ENCODE measurements around the gene NEK4.
"Not testable (repeated sequence)": the region's sequence is repeated elsewhere in the genome, so short reads cannot be mapped to it uniquely, and the experiment has no call there.

Gene NEK4

DNA sequence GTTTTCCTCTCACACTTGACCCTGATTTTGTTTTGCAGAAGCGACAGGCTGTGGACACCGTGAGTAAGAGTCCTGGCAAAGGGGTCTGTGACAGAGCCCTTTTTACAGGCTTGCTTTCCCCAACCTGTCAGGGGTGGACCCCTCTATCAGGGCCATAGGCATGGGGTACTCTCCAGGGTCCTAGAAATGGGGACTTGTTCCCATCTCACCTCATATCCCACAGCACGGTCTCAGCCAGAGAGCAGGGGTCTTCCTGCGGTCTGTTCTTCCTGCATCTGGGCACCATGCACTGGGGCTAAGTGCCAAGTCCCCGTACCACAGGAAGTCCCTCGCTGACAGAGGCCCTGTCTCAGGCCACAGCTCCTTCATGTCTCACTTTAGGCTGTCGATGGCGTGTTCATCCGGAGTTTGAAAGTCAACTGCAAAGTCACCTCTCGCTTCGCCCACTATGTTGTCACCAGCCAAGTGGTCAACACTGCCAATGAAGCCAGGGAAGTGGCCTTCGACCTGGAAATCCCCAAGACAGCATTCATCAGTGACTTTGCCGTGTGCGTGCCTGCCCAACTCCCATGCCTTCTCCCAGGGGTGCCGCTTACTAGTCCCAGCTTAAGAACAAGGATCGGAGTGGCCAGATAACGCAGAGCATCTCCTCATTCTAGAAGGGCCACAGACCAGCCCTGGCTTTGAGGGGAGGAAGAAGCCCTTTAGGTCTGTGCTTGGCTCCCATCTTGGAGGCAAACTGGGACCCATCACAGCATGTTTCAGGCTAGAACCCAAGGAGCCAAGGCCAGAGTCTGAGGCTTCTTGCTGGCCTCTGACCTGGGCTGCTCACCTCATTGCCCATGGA is 7.4 kb upstream of the NEK4 start:
- no peak for DNase-seq (ENCODE audit: low read depth in 3 of 3)

DNA sequence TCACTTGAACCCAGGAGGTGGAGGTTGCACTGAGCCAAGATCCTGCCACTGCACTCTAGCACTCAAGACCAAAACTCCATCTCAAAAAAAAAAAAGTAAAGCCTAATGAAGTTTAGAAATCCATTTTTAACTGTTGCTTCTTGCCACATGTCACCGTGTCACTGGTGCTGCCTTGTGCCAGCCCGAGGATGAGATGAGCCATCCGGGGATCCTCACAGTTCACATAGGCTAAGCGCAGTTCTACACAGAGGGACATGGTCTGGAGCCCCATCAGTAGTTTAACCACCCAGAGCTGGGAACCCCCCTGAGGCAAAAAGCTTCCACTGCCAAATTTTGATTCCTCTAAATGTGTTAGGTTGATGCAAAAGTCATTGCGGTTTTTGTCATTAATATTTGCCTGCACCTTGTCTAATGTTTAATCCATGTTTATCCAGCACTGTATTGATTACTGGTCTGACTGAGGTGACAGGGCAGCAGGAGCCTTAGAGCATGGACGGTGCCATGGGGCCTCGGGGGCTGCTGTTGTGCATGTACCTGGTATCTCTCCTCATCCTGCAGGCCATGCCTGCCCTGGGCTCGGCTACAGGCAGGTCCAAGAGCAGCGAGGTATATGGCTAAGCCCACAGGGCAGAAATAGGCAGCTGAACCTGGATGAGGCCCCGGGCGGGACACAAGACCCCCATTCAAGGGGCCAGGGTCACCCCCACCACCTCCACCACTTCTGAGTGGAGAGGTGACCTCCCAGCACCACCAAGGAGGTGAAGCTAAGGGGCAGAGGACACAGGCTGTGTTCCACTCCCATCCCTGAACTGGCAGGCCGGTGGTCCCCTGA is 6.6 kb upstream of the NEK4 start, which contains the start of gene ITIH1:
TSS of gene ITIH1 (plus strand) at position 473 of the 832 bp plus-strand sequence. CDS start at position 490, 17 bp downstream.
- no peak for DNase-seq (ENCODE audit: low read depth in 3 of 3)

DNA sequence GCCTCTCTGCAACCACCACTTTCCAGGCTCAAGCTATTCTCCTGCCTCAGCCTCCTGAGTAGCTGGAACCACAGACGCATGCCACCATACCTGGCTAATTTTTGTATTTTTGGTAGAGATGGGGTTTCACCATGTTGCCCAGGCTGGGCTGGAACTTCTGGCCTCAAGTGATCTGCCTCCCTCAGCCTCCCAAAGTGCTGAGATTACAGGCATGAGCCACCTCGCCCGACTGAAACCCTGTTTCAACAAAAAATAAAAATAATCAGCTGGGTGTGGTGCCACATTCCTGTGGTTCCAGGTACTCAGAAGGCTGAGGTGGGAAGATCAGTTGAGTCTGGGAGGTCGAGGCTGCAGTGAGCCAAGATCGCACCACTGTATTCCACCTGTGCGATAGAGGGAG is 5.7 kb upstream of the NEK4 start:
- not testable (repeated sequence) for DNase-seq (ENCODE audit: low read depth in 3 of 3)

DNA sequence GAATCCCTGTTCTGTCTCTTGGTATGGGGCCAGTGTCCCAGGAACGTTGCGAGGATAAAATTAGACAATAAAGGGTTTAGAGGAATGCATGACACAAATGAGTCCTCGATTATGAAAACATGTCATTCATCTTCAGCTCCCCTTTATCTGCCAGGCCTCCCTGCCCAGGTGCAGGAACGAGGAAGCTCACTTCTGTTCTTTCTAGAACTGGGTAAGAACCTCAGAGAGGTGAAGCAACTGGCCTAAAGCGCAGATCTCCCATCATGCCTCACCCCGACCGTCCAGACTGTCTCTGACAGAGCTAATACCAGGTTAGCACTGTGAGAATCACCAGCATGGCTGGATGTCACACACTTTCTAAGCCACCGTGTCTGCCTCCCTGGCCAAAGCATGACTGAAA is 5.1 kb upstream of the NEK4 start:
- no peak for DNase-seq (ENCODE audit: low read depth in 3 of 3)

DNA sequence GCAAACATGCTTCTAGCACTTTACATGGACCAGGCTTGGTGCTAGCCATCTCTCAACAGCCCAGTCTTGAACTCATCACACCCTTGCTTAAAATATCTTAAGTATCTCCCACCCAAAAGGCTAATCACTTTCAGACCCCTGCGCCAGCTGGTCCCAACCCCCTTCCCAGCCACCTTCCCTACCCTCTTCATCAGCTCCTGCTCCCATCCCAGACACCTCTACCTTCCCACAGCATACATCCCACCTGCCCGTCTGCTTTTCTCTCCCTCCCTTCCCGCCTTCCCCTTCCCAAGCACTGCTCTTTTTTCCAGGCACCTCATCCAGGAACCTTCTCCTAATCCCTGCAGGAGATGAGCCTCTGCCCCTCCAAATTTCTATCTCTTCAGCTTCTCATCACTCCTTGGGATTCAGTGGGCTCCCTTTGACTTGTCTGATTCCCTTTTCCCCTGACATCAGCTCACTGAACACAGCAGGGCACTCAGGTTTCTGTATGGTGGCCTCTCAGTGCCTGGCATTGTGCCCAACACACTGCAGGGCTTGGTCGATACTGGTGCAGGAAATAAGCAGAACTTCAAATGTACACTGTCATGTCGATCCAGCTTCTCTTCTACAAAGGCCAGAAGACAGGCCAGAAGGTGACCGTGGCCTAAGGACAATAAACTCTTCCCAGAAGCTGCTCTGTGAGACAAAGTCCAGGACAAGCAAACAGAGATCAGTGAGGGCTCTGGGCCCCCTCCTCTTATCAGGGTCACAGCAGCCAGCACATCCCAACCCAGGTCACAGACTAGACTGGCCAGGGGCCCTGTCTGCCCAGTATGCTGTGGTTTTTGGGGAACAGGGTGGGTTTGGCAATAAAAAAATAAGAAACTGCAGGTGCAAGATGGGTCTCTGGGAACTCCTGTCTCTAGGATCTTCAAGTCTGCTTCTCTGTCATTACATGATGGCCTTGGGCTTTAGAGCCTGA is 4.4 kb upstream of the NEK4 start:
- DNase-seq (ENCODE audit: low read depth in 3 of 3): no peak

DNA sequence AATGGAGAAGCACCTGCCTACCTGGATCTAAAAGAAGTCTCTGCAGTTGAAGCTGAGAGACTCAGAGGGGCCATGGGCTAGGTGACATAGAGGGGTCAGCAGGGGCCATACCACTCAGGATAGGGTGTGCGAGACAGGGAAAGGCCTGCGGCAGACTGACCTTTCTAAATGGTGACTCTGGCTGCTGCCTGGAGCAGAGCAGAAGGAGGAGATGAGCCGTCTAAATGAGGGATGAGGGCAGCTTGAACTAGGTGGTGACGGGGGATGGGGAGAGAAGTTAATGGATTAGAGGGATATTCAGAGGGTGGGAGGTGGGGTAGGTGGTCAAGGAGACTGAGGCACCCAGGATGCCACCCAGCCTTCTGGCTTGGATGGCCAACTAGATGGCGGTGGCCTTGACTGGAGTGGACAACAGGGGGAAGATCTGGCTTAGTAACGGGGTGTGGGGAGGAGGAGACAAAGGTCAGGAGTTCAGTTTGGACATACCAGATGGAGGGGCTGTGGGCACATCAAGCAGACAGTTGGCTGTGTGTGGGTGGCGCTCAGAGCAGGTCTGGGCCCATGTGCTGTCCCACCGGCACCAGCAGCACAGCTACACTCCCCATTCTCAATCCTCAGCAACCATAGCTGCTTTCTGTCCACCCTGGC is 3.5 kb upstream of the NEK4 start:
- DNase-seq (ENCODE audit: low read depth in 3 of 3): no peak

DNA sequence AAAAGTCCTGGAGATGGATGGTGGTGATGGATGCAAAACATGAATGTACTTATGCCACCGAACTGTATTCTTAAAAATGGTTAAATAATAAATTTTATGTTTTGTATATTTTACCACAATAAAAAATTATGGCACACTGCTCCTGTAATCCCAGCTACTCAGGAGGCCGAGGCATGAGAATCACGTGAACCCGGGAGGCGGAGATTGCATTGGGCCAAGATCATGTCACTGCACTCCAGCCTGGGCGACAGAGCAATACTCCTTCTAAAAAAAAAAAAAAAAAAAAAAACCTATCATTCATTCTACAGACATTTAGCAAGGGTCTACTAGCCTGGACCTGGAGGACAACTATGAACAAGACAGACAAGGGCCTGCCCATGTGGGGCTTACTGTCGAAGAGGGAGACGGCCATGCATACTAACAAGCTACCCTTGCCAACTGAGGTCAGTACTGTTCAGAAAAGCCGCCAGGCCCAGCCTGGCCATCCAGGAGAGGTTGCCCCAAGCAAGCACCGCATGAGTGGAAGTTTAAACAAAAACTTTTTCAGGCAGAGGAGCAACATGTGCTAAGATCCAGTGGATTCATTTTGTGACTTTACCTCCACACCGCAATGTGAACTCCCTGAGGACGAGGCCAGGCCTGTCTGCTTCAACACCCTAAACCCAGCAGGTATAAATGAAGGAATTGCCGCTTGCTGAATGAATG is 2.8 kb upstream of the NEK4 start:
- DNase-seq (ENCODE audit: low read depth in 3 of 3): no peak

DNA sequence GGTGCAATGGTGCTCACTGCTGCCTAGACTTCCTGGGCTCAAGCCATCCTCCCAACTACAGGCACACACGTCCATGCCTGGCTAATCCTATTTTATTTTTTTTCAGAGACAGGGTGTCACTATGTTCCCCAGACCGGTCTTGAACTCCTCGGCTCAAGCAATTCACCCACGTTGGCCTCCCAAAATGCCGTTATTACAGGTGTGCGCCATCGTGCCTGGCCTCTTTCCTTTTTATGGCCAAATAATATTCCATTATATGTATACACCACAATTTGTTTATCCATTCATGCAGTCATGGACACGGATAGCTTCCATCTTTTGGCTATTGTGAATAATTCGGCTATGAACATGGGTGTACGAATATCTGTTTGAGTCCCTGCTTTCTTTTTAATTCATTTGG is 962 bp upstream of the NEK4 start:
- no peak for DNase-seq (ENCODE audit: low read depth in 3 of 3)

DNA sequence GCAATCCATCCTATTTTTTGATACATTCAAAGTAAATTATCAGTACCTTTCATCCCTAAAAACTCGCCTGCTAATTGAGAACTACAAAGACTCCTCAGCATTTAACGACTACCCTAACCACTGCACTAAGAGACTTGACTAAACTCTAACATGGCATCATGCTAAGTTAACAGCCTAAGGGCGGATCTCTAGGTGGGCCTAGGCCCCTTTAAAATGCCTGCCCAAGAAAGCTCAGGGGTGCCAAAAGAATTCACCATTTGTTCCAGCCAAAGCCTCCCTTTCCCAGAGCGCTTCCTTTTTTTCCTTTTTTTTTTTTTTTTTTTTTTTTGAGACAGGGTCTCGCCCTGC is 568 bp upstream of the NEK4 start:
- no peak for DNase-seq (ENCODE audit: low read depth in 3 of 3)

DNA sequence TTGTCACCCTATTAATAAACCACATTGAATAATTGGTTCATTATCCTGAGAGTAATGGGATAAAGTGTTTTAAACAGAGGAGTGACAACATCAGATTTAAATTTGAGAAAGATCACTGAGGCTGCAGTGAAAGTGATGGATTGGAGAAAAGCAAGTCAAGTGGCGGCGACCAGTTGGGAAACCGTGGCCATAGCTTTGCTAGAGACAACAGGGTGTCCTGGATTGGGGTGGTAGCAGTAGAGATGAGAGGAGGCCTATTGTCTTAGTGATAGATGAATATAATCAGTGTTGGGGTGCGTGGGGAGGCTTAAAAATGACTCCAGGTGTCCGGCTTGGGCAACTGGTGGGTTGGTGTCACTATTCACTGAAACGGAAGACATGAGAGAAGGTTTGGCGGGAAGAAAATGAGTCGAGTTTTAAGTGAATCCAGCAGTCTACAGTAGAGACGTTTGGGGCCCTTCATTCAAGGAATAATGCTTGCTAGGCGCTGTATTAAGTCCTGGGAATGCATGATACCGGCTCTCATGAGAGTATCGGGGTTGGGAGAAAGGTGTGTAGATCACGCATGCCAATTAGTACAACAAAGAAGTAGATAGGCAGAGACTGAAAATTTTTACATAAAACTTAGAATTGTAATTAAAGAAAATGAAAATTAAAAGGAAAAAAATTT is 819 bp downstream of the NEK4 start:
- no peak for DNase-seq (ENCODE audit: low read depth in 3 of 3)

DNA sequence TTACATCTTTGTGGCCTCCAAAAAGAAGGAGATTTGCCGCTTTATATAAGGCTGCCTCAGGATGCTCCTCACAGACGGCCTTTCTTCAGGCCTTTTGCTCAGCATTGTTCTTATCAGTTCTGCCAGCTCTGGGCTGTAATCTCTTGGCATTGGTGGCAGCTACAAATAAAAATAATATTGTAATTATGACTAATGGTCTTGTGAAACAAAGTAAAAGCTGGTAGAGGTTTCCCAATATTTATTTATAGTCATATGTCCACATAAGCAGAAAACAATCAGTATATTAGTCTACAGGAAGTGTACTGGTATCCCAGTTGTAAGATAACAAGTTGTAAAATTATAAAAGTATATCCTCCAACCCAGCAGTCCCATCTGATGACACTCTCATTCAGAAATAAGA is 7.3 kb downstream of the NEK4 start:
- DNase-seq (ENCODE audit: low read depth in 3 of 3): no peak

DNA sequence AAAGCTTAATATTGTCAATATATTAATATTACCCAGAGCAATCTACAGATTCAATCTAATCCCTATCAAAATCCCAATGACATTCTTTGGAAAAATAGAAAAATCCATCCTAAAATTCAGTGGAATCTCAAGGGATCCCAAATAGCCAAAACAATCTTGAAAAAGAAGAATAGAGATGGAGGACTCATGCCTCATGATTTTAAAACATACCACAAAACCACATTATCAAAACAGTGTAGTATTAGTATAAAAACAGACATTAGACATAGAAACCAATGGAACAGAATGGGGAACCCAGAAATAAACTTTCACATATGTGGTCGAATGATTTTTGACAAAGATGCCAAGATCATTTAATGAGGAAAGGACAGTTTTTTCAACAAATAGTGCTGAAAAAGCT is 14.6 kb downstream of the NEK4 start:
- DNase-seq (ENCODE audit: low read depth in 3 of 3): no peak

DNA sequence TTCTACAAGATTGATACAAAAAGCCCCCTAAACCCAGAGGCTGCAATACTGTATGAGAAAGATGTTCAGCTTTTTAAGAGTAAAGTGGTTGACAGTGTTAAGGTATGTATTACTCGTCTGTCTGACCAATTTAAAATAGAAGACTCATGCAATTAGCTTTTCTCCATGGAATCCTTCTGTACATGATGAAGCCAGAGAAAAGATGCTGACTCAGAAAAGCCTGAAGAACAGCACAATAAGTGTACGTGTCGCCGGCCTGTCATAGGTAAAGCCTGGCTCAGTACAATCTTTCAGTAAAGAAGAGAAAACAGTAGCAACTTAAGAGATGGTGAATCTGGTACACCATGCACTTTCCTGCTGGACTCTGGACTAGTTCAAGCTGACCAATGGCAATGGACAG is 16.4 kb downstream of the NEK4 start:
- DNase-seq (ENCODE audit: low read depth in 3 of 3): no peak

DNA sequence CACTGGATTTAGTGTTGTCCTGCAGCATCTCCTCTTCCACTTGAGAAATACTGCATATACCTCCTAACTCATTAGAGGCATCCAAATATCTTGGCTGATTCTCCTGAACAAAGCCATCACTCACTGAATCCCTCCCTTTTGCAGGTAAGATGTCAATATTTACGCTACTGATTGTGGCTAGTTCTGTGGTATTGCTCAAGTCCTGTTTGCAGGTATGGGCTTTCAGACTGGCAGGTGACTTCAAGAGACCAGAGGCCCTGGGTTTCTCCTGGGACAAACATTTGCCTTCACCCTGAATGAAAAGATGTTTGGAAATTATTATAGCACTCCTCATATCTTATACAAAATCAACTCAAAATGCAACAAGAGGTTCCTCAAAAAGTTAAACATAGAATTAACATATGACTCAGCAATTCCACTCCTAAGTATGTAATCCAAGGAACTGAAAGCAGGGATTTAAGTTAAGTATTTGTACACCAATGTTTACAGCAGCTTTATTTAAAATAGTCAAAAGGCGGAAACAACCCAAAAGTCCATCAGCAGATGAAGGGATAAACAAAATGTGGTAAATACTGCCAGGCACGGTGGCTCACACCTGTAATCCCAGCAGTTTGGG is 18.6 kb downstream of the NEK4 start:
- no peak for DNase-seq (ENCODE audit: low read depth in 3 of 3)

DNA sequence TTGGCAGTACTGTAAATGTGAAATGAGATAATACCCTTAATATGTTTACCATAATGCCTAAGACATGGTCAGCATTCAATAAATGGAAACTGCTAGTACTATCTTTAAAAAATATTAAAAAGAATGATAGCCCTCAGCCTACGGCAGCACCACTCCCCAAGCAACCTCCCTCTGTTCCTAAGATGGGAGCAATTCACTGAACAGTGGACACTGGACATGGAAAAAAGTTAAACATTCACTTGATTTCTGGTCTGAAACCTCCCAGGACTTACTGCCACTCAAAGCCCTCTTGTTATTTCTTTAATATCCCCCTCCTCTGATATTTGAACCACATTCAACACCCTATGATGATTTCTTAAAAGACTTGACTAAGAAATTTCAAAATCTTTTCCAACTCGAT is 27.0 kb downstream of the NEK4 start:
- no peak for DNase-seq (ENCODE audit: low read depth in 3 of 3)

DNA sequence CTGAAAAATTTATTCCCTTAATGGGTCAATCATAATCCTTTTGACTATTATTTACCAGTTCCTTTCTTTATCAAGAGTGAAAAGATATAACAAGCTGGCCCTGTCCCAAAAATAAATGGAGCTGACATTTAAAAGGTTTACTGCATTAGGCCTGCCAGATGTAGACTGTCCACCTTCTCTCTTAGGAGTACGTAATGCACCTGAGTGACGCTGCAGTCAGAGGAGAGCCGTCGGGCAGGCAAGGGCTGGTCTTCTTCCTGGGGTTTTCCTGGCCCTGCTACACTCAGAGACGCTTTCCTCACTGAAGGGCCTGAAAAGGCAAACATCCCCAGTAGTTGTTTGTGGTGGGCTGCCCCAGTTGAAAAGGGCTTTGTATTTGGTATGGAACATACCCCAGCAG is 27.6 kb downstream of the NEK4 start:
- no peak for DNase-seq (ENCODE audit: low read depth in 3 of 3)

DNA sequence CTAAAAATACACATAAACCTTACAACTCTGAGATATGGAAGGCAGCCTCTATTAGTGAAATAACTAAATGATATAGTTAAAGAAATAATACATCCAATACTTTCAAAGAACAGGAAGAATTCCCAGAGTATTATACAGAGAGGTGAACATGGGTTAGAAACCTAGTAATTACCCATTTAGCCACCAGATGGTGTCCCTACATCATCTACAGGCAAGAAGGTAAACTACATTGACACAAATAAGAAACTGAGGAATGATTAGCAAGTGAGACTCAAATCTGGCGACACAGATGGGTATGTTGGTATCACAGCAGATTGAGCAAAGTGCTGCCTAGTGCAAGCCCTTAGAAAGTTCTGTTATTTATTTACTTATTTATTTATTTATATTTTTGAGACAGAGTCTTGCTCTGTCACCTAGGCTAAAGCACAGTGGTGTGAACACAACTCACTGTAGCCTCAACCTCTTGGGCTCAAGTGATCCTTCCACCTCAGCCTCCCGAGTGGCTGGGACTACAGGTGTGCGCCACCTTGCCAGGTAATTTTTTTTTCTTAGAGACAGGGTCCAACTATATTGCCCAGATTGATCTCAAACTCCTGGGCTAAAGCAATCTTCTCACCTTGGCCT is 28.2 kb downstream of the NEK4 start:
- DNase-seq (ENCODE audit: low read depth in 3 of 3): no peak

DNA sequence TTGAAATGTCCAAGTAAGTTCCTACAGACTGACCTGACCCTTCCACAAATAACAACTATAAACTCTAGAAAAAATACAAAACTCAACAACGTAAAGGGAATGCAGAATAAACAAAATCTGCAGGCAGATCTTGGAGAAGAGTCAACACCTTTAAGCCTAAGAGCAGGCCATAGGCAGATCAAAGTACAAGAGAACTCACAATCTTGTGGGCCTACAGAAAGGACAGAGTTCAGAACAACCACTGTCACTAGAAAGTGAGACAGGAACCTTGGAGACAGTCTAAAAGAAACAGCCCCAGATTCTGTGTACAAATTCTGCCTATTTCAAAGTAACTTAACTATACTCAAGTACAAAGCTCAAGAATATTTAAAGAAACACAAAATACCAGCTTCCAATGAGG is 31.0 kb downstream of the NEK4 start:
- DNase-seq (ENCODE audit: low read depth in 3 of 3): no peak

DNA sequence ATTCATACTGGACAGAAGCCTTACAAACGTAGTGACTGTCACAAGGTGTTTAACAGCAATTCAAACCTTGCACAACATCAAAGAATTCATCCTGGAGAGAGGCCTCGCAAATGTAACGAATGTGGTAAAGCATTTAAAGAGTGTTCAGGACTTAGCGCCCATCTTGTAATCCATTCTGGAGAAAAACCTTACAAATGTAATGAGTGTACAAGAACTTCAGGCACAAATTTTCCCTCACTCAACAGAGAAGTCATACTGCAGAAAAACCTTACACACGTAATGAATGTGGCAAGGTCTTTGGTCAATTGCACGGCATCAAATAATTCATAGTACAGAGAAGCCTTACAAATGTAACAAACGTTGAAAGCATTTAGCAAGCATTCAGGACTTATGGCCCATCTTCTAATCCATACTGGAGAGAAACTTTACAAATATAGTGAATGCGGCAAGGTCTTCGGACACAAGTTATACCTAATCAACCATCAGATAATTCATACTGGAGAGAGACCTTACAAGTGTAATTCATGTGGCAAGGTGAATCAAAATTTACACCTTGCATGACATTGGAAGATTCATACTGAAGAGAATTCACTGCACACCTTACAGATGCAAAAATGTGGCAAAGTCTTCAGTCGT is 37.4 kb downstream of the NEK4 start:
- no peak for DNase-seq (ENCODE audit: low read depth in 3 of 3)

Data from stimulated activated CD4-positive, alpha-beta T cell treated with anti-CD3 and anti-CD28 coated beads, TNF-alpha, amount 100 ng/mL, for 48 hours (primary cell).